Mucosa of gallbladder (tissue), 1 donor: ENCODE results near the gene SLFN13. TPM values are rescaled to one million over a fixed set of nuclear protein-coding genes. Genes with fewer than 3 reads are reported as not detected.
"Not testable (repeated sequence)": the region's sequence is repeated elsewhere in the genome, so short reads cannot be mapped to it uniquely, and the experiment has no call there.

Experiments used
- DNase-seq: peaks from one replicate; pipeline ENCODE4 v3.0.0-alpha.2; 2020; ENCODE audit warnings: low spot score
- total RNA-seq: library from RNA; stranded (reverse); gene quantifications from one replicate; pipeline ENCODE4 v1.2.1, GENCODE V29; 2021
- donor health status: DM: no; HTN: no; CAD: no.

The SLFN13 gene, protein sequence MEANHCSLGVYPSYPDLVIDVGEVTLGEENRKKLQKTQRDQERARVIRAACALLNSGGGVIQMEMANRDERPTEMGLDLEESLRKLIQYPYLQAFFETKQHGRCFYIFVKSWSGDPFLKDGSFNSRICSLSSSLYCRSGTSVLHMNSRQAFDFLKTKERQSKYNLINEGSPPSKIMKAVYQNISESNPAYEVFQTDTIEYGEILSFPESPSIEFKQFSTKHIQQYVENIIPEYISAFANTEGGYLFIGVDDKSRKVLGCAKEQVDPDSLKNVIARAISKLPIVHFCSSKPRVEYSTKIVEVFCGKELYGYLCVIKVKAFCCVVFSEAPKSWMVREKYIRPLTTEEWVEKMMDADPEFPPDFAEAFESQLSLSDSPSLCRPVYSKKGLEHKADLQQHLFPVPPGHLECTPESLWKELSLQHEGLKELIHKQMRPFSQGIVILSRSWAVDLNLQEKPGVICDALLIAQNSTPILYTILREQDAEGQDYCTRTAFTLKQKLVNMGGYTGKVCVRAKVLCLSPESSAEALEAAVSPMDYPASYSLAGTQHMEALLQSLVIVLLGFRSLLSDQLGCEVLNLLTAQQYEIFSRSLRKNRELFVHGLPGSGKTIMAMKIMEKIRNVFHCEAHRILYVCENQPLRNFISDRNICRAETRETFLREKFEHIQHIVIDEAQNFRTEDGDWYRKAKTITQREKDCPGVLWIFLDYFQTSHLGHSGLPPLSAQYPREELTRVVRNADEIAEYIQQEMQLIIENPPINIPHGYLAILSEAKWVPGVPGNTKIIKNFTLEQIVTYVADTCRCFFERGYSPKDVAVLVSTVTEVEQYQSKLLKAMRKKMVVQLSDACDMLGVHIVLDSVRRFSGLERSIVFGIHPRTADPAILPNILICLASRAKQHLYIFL
- total RNA-seq: 29.1 TPM

DNA sequence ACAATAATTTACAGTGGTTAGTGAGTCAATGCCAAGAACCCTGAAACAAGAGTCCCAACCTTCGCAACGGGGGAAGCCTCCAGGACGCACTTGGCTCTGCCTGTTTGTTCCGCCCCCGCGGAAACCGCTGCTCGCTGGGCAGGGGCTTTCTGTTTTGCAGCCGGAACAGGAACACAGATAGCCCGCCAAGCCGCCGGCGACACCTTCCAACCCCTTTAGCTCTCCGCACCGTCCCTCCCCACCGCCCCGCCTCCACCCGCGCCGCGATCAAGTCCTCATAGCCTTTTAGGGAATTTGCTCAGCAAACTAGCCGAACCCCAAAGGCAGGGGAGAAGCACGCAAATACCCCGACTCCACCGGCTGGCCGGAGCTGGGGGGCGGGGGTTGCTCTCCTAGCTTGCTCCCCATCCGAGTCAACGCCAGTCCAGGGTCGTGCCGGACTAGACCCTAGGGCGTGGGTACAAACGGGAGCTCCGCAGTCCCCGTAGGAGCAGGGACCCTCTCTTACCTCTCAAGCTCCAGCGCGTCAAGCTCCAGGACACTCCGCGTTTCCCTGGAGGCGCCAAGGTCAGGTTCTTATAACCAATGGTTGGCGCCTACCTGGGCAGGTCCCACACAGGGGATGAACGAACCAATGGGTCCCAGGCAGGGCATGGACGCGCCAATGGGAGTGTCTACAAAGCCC lies at the start of gene SLFN13:
SLFN13 (minus strand) TSS at position 553 of the 685 bp plus-strand sequence. CDS start 3,086 bp downstream, outside the sequence.
- DNase-seq: peak; percentile 85

DNA sequence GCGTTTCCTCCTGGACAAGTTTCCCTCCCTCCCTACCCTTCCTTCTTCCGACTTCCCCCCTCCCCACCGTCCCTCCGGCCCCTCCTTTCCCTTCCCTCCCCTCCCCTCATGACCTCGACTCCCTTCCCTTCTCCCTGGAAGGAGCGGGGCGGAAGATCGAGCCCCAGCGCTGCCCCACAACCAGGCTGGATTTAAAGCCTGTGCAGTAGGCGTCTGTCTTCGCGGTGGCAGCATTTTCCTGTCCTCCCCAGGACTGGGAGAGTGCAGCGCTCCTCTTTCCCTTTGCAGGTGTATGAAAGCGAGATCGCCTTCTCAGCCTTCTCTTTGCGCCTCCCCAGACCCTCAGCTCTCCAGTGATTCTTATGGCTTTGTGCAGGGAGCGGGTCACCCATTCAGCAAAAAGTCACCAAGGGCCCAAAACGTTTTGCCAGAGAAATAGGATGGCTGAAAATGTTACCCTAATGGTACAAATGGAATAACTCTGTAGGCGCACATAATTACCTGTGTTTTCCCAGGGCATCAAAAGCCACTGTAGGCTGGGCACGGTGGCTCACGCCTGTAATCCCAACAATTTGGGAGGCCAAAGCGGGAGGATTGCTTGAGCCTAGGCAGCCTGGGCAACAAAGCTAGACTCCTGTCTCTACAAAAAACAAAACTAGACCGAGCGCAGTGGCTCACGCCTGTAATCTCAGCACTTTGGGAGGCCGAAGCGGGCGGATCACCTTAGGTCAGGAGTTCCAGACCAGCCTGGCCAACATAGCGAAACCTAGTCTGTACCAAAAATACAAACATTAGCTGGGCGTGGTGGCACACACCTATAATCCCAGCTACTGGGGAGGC lies 48.1 kb upstream of the SLFN13 start:
- no peak for DNase-seq

DNA sequence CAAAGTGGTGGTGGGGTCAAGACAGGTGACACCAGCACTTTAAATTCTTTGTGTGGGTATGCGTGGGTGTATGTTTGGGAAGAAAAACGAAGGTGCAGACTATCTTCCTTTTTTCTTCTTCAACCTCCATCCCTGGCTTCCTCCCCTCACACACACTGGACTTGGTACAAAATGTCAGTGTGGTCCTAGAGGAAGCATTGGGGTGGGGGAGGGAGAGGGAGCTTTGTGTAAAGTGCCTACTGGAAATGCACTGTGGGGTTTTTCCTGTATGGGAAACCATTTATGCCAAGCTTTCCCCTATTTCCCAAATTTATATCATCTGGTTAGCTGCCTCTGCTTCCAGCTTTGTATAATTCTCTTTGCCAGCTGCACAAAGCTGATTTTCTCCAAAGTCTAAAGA lies 44.5 kb upstream of the SLFN13 start:
- DNase-seq: no peak

DNA sequence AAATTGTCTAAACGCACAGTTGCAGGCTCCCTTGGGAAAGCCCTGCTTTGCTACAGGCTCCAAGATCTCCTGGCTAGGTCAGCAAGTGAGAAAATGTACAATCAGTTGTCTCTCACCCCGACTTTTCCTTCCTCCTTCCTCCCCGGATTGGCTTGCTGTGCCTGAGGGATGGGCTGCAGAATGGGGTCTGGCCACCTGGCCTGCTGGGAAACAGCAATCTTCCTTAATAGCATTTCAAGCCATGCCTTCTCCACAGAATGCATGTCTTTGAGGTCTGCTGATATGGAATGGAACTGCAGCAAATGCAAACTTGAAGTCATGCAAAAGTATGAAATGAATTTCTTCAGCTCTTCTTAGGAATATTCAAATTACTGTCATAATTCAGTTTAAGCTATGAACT lies 42.9 kb upstream of the SLFN13 start:
- no peak for DNase-seq

DNA sequence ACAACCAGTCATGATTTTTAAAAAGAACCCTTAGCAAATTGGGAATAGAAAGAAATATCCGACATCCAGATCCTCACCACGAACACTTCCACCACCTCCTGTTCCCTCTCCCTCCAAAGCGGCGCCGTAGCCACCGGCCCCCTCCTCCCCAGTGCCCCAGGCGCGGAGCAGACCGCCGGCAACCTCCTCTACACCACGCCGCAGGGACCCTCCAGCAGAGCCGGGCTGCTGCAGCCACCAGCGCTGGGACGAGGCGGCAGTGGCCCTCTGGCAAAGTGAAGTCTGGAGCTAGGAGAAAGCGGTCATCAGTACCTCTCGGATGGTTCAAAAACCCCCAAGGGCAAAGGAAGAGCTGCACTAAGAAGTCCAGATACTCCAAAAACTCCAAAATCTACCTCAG lies 41.4 kb upstream of the SLFN13 start:
- no peak for DNase-seq

DNA sequence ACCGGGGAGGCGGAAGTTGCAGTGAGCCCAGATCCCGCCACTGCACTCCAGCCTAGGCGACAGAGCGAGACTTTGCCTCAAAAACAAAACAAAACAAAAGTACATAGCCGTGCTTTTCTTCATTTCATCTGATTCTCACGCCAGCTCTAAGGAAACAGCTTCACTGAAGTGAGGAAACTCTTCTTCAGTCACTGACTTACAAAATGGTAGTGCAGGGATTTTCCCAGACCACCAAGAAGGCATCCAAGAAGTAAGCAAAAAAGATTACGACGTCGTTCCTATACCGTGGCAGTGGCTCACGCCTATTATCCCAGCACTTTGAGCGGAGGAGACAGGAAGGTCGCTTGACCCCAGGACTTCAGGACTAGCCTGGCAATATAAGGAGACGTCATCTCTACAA lies 40.4 kb upstream of the SLFN13 start:
- no peak for DNase-seq

DNA sequence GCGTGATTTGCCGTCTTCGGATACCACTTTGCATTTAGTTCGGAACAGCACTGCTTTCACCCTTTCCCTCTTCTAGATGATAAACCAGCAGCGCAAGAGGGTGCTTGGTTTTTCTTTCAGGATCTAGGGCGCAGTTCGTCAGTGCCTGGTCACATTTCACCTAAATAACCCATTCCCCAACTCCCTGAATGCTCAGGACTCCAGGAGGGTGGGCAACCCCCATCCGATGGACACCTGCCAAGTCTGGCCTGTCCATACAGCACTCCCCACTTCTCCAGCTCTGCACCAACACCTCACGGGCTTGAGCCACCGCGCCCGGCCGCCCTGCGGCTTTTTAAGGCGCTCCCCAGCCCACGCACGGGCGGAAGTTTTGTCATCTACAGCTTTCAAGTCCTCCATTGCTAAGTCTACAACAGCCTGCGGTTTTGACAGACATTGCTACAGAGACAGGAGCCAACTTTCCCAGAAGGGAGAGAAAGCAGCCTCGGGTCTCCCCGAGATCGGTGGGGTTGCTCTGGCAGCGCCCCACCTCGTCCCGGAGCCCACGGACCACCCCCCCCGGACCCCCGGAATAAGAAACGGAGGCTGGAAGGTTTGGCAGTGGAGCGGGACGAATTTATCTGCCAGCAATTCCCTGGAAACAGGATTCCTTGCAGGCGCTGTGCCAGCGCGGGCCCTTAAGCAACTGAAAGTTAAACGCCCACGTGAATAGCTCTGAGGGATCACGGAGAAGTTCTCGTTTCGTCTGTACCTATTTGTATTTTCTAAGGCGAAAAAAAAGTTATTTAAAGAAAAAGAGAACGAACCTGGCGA lies 38.6 kb upstream of the SLFN13 start:
- DNase-seq: peak; percentile 24

DNA sequence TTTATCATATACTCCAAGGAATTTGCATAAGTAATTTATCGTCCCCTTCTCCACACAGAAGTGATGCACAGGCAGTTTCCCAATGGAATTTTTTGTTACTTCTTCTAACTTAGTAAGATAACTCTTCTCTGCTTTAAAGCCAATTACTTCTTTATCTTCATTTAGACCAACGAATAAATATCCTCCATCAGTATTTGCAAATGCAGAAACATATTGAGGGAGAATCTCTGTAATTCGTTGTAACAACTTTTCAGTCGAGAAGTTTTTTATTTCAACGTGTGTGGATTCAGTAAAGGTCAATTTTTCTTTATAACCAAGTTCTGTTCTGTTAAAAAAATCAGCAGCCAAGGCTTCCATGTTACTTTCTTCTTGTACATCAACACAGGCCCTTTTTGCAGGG lies 30.7 kb upstream of the SLFN13 start:
- DNase-seq: no peak

DNA sequence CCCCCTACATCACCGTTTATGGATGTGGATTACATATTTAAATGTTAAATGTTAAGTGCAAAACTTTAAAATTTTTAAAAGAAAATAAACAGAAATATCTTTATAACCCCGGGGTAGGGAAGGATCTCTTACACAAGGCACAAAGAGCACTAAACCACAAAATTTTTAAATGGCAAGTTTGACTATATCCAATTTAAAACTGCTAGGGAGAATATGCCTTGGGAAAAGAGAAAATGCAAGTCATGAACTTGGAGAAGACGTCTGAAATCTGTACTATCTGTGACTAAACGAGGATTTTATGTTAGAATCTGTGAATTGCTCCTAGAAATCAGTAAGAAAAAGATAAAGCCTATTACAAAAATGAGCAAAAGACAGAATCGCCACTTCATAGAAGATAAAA lies 28.7 kb upstream of the SLFN13 start:
- no peak for DNase-seq

DNA sequence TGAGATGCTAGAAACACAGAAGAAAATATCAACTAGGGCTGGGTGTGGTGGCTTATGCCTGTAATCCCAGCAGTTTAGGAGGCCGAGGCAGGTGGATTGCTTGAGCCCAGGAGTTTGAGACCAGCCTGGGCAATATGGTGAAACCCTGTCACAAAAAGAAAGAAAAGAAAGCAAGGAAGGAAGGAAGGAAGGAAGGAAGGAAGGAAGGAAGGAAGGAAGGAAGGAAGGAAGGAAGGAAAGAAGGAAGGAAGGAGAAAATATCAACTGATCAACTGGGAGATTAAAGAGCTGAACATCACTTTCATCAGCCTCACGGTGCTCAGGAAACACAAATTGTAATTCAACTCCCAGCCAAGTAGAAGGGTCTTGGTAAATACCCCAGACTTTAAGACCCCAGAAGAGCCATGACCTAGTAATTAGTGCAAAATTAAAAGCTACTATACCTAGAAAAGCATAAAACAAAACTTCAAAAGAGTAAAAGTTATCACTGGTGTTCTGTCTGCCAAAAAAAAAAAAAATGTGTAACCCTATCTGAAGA lies 27.8 kb upstream of the SLFN13 start:
- DNase-seq: no peak

DNA sequence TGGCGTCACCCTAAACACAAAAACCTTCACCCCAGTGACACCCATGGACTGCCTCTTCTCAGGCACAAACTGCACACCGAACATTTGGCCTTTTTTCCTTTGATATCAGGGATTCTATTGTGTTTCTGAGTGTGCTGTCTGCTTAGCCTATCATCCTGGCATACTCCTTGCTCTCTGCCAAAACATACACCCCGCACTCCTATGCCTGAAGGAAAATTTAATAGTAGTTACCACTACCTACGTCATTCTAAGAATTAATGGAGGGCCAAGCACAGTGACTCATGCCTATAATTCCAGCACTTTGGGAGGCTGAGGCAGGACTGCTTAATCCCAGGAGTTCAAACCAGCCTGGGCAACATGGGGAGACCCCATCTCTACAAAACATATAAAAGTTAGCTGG lies 19.9 kb upstream of the SLFN13 start:
- no peak for DNase-seq

DNA sequence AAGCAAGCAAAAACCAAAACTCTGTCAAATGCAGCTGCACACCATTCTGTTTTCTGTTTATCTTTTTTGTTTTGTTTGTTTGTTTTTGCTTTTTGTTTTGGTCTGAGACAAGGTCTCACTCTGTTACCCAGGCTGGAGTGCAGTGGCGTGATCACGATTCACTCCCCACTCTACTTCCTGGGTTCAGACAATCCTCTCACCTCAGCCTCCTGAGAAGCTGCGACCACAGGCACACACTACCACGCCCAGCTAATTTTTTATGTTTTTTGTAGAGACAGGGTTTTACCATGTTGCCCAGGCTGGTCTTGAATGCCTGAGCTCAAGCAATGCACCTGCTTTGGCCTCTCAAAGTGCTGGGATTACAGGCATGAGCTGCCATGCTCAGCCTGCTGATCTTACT lies 19.3 kb upstream of the SLFN13 start:
- no peak for DNase-seq

DNA sequence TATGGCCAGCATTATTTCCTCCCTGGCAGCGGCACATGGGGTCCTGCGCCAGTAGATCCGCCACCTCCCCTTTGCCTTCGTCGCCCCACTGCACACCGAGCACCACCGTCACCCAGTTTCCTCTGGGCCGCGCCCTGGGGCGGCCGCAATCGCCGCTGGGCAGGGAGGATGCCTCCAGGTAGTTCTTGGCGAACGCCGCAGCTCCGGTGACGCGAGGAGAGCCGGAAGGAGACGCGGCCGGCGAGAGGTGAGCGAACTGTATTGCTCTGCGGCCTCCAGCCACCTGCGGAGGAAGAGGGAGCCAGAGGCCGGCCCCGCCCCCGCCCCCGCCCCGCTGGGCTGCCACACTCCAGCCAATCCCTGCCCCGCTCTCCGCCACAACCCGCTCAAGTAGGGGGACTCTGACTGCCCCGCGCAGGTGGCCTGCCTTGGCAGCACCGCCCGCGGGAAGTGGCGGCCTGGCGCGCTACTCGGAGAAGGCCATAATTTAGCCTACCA lies 11.8 kb upstream of the SLFN13 start:
- DNase-seq: peak; percentile 71

DNA sequence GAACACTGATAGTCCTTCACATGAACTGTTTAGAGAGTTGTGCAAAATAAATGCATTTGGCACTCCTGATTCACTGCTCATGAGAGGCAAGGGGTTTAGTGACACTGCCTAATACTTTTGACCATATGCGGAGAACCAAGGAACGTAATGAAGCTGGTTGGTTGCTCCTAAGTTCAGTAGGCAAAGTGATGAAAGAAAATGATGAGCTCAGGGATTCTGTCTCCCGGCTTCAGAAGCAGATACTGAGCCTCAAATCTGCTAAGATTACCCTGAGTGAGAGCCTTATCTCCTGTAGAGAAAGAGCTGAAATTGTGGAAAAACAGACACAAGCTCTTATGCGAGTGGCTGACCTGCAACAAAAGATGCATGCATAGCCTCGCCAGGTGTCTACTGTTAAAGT lies 5.5 kb upstream of the SLFN13 start:
- not testable (repeated sequence) for DNase-seq

DNA sequence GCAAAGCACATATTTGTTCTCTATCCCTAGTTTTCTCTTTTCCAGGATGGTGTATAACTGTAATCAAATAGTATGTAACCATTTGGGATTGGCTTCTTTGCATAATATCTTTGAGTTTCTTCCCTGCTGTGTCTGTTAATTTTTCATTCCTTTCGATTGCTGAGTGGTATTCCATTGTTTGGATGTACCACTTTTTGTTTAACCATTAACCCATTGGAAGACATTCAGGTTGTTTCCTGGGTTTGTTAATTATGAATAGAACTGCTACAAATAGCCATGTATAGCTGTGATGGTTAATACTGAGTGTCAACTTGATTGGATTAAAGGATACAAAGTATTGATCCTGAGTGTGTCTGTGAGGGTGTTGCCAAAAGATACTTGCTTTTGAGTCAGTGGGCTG lies 4.6 kb upstream of the SLFN13 start:
- no peak for DNase-seq

DNA sequence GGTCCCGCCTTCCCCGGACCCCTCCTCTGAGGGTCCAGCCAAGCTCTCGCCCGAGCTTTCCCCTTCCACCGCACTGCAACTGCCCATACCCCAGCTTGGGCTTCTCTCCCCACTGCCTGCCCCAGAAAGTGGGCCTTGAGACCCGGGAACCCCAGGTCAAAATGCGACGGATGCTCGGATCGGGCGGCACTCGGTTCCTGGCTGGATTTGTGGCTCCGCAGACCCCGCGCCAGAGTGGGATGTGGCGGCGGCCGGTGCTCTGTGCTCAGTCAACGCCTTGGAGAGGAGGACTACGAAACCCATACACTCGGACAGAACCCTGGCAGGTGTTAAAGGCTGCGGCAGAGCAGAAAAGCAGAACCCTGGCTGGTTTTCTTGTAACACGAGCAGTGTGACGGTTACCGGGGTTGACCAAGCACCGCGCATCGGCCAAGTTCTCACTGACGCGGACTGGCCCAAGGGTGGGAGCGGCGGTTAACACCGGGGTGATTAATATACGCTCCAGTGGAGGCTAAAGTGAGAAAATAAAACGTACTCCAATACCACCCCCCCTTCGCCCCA lies 885 bp upstream of the SLFN13 start:
- no peak for DNase-seq

DNA sequence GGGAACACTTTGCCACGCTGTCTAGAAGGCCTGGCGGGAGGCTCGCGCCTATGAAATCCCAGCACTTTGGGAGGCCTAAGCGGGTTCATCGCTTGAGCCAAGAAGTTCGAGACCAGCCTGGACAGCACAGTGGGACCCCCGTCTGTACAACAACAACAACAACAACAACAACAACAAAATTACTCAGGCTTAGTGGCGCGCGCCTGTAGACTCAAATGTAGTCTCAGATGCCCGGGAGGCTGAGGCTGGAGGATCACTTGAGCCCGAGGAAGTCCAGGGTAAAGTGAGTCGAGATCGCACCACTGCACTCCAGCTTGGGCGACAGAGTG lies 297 bp upstream of the SLFN13 start:
- DNase-seq: no peak

DNA sequence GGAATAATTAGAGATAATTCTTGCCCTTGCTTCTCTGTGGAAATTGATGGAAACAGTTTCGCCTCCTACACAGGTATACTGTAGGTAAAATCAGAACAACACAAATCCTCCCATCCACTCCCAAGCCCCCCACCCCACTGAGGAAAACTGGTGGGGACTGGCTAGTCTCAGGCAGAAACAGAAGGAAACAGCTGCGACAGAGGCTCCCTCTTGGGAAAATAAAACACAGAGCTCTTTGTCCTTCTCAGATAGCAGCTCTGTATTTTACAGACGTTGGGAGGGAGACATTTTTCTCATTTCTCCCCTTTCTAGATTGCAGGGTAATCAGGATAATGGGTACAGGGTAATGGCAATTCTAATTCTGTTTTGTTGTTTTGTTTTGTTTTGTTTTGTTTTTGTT lies 1.1 kb downstream of the SLFN13 start:
- DNase-seq: no peak

DNA sequence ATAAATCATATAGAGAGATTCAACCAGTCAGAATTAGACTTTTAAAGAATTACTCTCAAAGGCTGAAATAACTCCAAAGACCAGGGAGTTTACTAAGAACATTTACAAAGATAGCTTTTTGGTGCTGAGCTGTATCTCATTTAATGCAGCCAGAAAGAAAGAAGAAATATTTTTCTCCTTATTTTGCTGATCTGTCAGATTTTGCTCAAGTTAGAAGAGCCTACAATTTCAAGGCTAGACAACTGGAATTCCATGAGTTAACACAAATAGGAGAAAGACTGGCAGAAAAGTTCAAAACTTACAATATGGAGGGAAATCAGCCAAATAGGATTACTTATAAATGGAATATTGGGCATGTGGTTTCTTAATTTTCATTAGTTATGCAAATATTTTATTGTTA lies 10.1 kb downstream of the SLFN13 start:
- no peak for DNase-seq
